NCI-H69 (cell line): ENCODE data around the gene SIGLEC1.

Source experiments
- DNase-seq: peaks from one replicate; lab custom pipeline; 2025; lab: John Stamatoyannopoulos, UW

SIGLEC1 gene

GRCh38 chr20:3701061-3701998 is 11.1 kb downstream of the SIGLEC1 start:
- no peak for DNase-seq

GRCh38 chr20:3699037-3699436 is 13.4 kb downstream of the SIGLEC1 start:
- no peak for DNase-seq

DNA sequence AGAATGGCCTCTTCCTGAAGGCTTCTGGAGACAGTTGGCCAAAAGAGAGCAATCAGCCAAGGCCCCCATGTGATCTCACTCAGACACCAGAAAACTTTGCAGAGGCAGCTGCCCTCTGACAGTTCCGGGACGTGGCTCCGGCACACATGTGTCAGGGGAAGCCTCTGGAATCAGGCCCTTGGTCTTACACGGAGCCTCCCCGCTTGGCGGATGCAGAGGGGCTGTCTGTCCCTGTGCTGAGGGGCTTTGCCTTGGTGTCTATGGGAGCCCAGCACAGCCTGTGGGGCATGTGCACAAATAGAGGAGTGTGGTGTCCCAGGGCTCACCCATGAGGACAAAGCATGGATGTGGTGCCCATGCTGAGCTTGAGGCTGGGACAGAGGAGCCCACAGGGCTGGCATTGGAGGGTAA is 13.8 kb downstream of the SIGLEC1 start:
- DNase-seq = no peak

- no peak for DNase-seq
Measured at GRCh38 chr20:3697588-3698305, 14.7 kb downstream of the SIGLEC1 start.

- no peak for DNase-seq
Measured at GRCh38 chr20:3696745-3697587, 15.4 kb downstream of the SIGLEC1 start.

DNA sequence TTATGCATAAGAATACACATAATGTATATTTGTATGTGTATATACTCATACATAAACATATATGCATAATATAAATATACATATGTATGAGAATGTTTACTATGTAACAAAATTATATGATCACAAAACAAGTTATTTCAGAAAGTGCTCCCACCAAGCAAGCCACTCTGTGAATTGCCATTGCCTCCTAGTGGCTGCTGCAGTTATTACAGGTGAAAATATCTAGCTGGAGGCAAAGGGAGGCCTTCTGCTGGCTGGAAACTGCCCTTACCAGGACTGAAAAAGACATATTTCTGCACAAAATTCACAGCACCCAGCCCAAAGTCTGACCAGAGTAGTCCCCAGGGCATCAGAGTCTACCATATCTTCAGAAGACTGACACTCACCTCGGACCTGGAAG is 16.2 kb downstream of the SIGLEC1 start:
- DNase-seq = no peak

- no peak for DNase-seq
Measured at GRCh38 chr20:3694864-3695263, 17.5 kb downstream of the SIGLEC1 start.

- no peak for DNase-seq
Measured at GRCh38 chr20:3693376-3693775, 19.0 kb downstream of the SIGLEC1 start.

- no peak for DNase-seq
Measured at GRCh38 chr20:3692706-3693294, 19.6 kb downstream of the SIGLEC1 start.

GRCh38 chr20:3691897-3692296 is 20.5 kb downstream of the SIGLEC1 start:
- no peak for DNase-seq

GRCh38 chr20:3691306-3691705 is 21.1 kb downstream of the SIGLEC1 start:
- no peak for DNase-seq

DNA sequence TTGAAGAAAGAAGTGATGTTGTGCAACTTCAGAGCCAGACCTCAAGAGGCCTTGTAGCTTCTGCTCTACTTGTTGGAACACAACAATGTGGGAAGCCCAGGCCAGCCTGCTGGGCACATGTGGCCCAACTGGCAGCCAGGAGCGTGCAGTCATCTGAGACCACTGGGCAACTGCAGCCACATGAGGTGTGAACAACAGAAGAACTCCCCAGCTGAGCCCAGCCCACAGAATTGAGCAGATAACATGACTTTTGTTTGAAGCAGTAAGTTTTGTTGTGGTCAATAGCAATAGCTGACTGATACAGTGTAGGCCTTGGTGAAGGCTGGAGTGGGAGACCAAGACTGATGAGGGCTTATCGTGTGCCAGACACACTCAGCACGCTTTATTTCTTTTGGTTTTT is 22.0 kb downstream of the SIGLEC1 start:
- DNase-seq = no peak

DNA sequence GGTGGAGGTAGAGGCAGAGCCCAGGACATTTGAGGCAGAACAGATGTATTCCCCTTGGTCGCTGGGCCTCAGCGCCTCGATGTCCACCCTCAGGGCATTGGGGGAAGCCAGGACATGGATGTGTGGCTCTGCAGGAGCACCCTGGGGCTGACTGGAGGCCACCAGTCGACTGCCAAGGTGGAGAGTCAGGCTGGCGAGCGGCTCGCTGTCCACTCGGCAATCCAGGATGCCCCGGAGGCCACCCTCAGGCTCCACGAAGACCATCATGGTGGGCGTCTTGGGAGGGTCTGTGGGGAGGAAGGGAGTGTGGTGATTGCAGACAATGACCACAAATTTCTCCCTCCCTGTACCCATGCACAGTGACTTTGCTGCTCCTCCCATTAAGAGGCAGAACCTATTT is 22.4 kb downstream of the SIGLEC1 start:
- no peak for DNase-seq

DNA sequence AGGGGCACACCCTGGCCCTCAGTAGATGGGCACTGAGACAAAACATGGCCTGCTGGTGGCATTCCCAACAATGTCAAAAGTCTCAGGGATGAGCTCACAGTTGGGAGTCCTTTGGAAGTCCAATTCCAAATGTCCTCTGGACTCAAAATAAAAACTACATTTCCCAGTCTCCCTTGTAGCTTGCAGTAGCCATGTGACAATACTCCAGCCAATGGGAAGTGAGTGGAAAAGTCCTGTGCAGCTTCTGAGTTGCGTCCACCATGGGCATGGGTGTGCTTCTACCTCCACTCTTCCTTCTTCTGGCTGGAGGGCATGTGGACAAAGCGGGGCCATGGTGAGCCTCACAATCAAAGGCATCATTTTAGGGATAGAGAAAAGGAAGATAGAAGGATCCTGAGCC is 24.7 kb downstream of the SIGLEC1 start:
- no peak for DNase-seq

- peak; percentile 58 for DNase-seq
Measured at GRCh38 chr20:3686867-3687321, 25.5 kb downstream of the SIGLEC1 start.

- no peak for DNase-seq
Measured at GRCh38 chr20:3686421-3686820, 26.0 kb downstream of the SIGLEC1 start.

DNA sequence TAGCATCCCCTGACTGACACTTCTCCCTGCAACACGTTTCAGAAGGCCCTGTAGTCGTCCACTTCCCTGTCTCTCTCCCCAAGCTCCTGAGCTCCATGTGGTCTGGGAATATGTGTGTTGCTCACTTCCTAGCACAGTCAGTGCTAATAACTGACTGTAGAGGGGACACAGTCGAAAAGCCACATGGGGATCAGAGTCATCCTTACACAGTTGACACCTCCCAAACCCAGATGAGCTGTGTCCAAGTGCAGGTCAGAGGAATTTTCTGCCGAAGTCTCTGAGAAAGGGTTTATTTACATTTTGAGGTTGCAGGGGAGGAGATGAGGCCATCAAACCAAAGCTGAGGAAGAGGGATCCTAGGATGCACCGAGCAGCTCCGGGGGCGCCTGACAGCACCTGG is 27.1 kb downstream of the SIGLEC1 start:
- DNase-seq = no peak

DNA sequence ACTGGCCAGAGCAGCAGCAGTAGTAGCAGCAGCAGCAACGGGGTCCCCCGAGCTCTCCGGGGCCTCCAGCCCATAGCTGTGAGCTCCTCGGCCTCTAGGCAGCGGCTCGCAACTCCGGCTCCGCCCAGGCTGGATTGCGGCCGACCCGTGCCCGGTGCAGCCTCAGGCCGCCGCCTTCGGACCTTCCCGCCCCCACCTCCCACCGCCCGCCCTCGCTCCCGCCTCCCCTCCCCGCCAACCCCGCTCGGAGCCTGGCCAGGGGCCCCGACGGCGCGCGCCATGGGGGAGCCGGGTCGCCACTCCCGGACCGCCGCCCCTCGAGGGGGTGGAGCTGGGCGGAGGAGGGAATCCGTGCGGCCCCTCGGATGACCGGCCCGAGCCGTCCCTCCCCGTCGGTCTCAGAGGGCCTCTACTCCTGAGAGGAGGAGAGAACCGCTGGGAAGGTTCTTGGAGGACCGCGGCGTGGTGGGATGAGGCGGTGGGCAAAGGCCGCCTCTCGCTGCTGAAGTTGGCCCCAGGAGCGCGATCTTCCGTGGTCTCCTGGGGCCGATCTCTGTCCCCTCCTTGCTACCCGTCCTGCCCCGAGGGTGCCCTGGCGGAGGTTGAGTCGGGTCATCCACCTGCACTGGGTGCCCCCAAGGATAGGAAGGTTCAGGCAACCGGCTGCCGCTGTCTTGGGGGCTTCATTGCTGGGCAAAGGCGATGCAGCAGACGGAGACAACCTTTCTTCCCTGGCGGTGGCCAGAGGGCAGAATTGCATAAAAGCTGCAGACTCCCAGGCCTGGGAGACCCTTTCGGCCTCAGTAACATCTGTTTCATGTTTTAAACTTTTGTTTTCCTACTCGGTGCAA is 30.2 kb downstream of the SIGLEC1 start, which contains the start of gene ADAM33:
ADAM33 (minus strand) TSS at position 80 of the 851 bp plus-strand sequence; CDS start at position 74, 6 bp downstream.
- peak; percentile 18 for DNase-seq

DNA sequence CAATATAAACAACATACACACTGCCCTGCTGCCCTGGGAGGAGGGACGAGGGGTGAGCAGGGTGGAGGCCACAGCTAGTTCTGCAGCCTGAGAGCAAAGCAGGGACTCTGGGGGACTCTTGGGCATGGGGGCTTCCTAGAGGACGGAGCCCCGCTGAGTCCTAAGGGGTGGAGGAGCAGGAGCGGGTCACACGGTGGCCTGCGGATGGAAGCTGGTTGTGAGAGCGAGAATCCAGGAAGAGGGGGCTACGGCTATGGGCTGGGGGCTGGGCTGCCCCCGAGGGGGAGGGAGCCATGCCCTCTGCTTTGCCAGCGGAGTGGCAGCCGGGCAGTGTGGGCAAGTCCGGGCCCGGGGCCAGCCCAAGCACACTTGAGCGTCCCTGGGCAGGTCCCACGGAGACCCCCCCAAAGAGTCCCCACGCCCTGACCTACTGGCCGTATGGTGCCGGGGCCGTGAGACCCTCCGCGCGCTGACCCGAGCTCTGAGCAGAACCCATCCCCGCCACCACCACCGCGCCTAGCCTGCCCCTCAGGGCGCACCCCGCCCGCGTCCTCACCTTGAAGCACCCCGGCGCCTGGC is 31.0 kb downstream of the SIGLEC1 start:
- no peak for DNase-seq

DNA sequence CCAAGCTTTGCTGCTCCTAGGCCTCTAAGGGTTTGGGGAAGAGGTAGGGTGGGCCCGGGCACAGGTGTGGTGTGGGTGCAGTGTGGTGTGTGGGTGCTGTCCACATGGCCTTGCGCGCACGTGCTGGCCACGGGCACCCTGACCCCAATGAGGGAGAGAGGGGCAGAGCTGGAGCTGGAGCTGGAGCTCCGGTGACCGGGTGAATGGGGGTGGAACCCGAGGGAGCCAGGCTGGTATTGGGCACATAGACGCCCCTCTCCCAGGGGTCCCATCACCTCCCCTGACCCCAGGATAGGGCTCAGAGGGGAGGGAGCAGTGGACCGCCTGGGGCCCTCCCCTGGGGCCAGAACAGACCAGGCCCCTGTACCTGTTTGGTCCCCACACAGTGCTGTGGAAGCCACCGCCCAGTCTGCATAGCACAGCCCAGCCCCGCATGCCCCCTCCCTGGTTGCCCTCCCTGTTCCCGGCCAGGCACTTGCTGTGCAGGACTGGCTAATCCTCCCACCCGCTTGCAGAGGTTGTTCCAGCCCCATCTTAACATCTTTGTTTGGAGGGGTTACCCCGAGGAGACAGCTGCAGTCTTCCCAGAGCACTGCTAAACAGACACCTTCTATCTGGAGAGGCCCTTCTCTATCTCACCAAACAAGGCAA is 31.6 kb downstream of the SIGLEC1 start:
- no peak for DNase-seq
